Colonic mucosa (tissue), 4 donors: ENCODE results near the gene ATE1. TPM values are rescaled to one million over a fixed set of nuclear protein-coding genes. Genes with fewer than 3 reads are reported as not detected.
"Not testable (repeated sequence)": the region's sequence is repeated elsewhere in the genome, so short reads cannot be mapped to it uniquely, and the experiment has no call there.

Source experiments
- DNase-seq: peaks from one replicate; pipeline ENCODE4 v3.0.0-alpha.2; 2020
- H3K27ac ChIP-seq: fragments of 200-600 bp; one replicate; pipeline ENCODE4 v1.8.0; 2021
- H3K27me3 ChIP-seq: fragments of 200-600 bp; one replicate; pipeline ENCODE4 v1.8.0; 2021
- H3K36me3 ChIP-seq: fragments of 200-600 bp; one replicate; pipeline ENCODE4 v1.8.0; 2021
- H3K4me1 ChIP-seq: fragments of 200-600 bp; one replicate; pipeline ENCODE4 v1.8.0; 2021; ENCODE audit warnings: mild to moderate bottlenecking
- H3K4me3 ChIP-seq: fragments of 200-600 bp; one replicate; pipeline ENCODE4 v1.8.0; 2021
- H3K9ac ChIP-seq, 2 donors: one replicate each; pipeline ENCODE4 v1.7.0; 2013; ENCODE audit warnings: control low read depth in 2 of 2, low read depth in 2 of 2, low read length in 2 of 2
- H3K9me3 ChIP-seq: fragments of 200-600 bp; one replicate; pipeline ENCODE4 v1.8.0; 2021
- CTCF ChIP-seq: fragments of 200-600 bp; IDR thresholded peaks from one replicate; pipeline ENCODE4 v1.8.0; 2022; ENCODE audit warnings: antibody characterized with exemption, mild to moderate bottlenecking
- intact Hi-C: fragments of 100-400 bp; cut with DNase I; formaldehyde crosslinking; loops from one replicate; pipeline ENCODE4 v1.14.1; 2022
- total RNA-seq, 2 donors: library from RNA; stranded (reverse); fragmentation: NEBNext Ultra II Directional in 1 of 2; extraction: Animal tissue kit (Norgen Biotek cat#: 25700) in 1 of 2; gene quantifications; one replicate each; pipeline ENCODE4 v1.2.1, GENCODE V29; 2021
- donor health status: healthy.
- donor health status: DM: no; HTN: no; CAD: no.
- donor health status: DM: no; HTN: no; CAD: no.

The ATE1 gene
- total RNA-seq, 2 donors from 2014 or later = 32.9 to 78.0 TPM

GRCh38 chr10:121919666-121920065, 8.2 kb downstream of the ATE1 start:
- Histone ChIP-seq H3K36me3 (no peaks in the 10 kb centered on the region), H3K27ac (no peak overlapping the region), H3K27me3 (no peaks in the 10 kb centered on the region), H3K4me3 (no peak overlapping the region), H3K4me1 (no peaks in the 10 kb centered on the region), H3K9ac (no peak overlapping the region), H3K9me3 (no peaks in the 10 kb centered on the region)
- no peak for TF ChIP-seq CTCF
- intact Hi-C loops = loop anchor here (10.0 kb wide), 1 partner anchor 55 kb away; the partner anchor contains the start of gene NSMCE4A
- DNase-seq = no peak

GRCh38 chr10:121918800-121919199, 9.0 kb downstream of the ATE1 start:
- not testable (repeated sequence) for H3K4me1 ChIP-seq, H3K27me3 ChIP-seq, H3K27ac ChIP-seq

DNA sequence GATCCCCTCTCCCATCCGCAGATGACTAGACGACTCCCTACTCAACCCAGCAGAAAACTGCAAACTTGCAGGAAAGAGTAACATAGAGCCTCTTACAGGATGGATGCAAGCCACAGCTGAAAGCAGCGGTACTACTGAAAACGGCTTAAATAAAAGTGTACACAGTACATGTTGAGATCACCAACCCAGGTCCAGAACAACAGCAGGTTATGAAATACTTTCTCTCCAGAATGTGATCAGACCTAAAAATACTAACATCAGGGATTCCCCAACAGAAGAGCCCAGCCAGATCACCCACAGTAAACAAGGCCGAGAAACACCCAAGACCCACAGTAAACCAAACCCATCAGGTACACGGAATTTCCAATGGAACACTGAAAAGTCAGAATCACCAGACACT, 13.2 kb downstream of the ATE1 start:
- no peaks in the 10 kb centered on the region for H3K36me3 ChIP-seq
- no peak for TF ChIP-seq CTCF
- no peaks in the 10 kb centered on the region for H3K9me3 ChIP-seq
- H3K27ac ChIP-seq = no peak overlapping the region
- H3K27me3 ChIP-seq = no peaks in the 10 kb centered on the region
- no peak overlapping the region for H3K9ac ChIP-seq
- no peak overlapping the region for H3K4me3 ChIP-seq
- DNase-seq = no peak
- no peaks in the 10 kb centered on the region for H3K4me1 ChIP-seq
- intact Hi-C loops = no loop called here

More at GRCh38 chr10:121918800-121919199, 9.0 kb downstream of the ATE1 start:
- H3K4me3 ChIP-seq, H3K36me3 ChIP-seq, H3K9ac ChIP-seq, intact Hi-C loops, H3K9me3 ChIP-seq, DNase-seq: not testable (repeated sequence)

- Histone ChIP-seq H3K9me3 (no peaks in the 10 kb centered on the region), H3K9ac (no peak overlapping the region), H3K27me3 (no peaks in the 10 kb centered on the region), H3K4me3 (no peak overlapping the region), H3K36me3 (no peaks in the 10 kb centered on the region), H3K27ac (no peak overlapping the region), H3K4me1 (no peaks in the 10 kb centered on the region)
- intact Hi-C loops = no loop called here
- no peak for TF ChIP-seq CTCF
- DNase-seq = no peak
Measured at GRCh38 chr10:121911421-121911697, 16.5 kb downstream of the ATE1 start.

- no peaks in the 10 kb centered on the region for H3K9me3 ChIP-seq
- intact Hi-C loops = no loop called here
- no peak for DNase-seq
- no peak overlapping the region for H3K27ac ChIP-seq
- no peak overlapping the region for H3K4me3 ChIP-seq
- H3K9ac ChIP-seq = no peak overlapping the region
- no peaks in the 10 kb centered on the region for H3K36me3 ChIP-seq
- no peaks in the 10 kb centered on the region for H3K27me3 ChIP-seq
- H3K4me1 ChIP-seq = no peaks in the 10 kb centered on the region
- no peak for TF ChIP-seq CTCF
Measured at GRCh38 chr10:121910673-121911420, 17.0 kb downstream of the ATE1 start.

DNA sequence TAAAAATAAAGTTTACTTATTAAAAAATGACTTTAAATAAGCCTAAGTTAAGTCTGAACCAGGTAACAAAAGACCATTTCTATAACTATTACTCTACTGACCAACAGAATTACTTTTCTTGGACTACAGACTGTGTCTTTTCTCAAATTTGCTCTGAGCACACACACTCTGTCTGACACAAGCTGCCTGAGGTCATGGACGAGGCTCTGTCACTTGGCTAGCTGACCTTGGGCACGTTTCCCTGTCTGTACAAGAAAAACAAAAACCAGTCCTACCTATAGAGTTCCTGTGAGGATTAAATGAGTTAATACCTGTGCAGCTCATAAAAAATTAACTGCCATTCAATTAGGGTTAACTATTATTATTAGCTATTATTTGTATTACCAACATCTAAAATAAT, 22.9 kb downstream of the ATE1 start:
- no peaks in the 10 kb centered on the region for H3K27me3 ChIP-seq
- no peak overlapping the region for H3K9ac ChIP-seq
- no peaks in the 10 kb centered on the region for H3K36me3 ChIP-seq
- H3K9me3 ChIP-seq = no peaks in the 10 kb centered on the region
- TF ChIP-seq CTCF = no peak
- H3K27ac ChIP-seq = no peak overlapping the region
- H3K4me1 ChIP-seq = no peaks in the 10 kb centered on the region
- intact Hi-C loops = no loop called here
- no peak overlapping the region for H3K4me3 ChIP-seq
- DNase-seq = no peak
